ENCODE measurements around the gene SLF2. TPM values are rescaled to one million over a fixed set of nuclear protein-coding genes. Genes with fewer than 3 reads are reported as not detected.

SLF2 gene
- total RNA-seq, 2 experiments from 2014 or later, result 29.3 to 30.3 TPM

GRCh38 chr10:101008823-101009423 lies 96.2 kb downstream of the SLF2 start:
- no peak for DNase-seq
- H3K27me3 Mint-ChIP-seq (ENCODE audit: low read depth), result peaks cover 5% of the 10 kb centered on the region

GRCh38 chr10:101010329-101010728 lies 97.6 kb downstream of the SLF2 start:
- Mint-ChIP-seq H3K4me3 (no peak overlapping the region), H3K9me3 (no peaks in the 10 kb centered on the region), H3K36me3 (ENCODE audit: low read depth) (no peaks in the 10 kb centered on the region), H3K4me1 (ENCODE audit: low read depth) (peaks cover 12% of the 10 kb centered on the region), H3K27ac (no peak overlapping the region), H3K27me3 (ENCODE audit: low read depth) (peaks cover 14% of the 10 kb centered on the region)
- CTCF ChIA-PET, result interaction anchor here (1.5 kb wide), 1 partner anchor 19 kb away, joined by 3 read pairs; no protein-coding TSS in a partner anchor
- no peak for DNase-seq
- intact Hi-C loops (cut with micrococcal nuclease), result loop anchor here (5.0 kb wide), 3 partner anchors 43 to 268 kb away; partner anchors contain the start of gene SEMA4G

More at GRCh38 chr10:101008823-101009423, 96.2 kb downstream of the SLF2 start:
- no peaks in the 10 kb centered on the region for H3K9me3 Mint-ChIP-seq
- H3K27ac Mint-ChIP-seq, result no peak overlapping the region
- intact Hi-C loops (cut with micrococcal nuclease), result no loop called here
- H3K36me3 Mint-ChIP-seq (ENCODE audit: low read depth), result no peaks in the 10 kb centered on the region
- peaks cover 10% of the 10 kb centered on the region for H3K4me1 Mint-ChIP-seq (ENCODE audit: low read depth)
- CTCF ChIA-PET, result interaction anchor here (1.5 to 4.6 kb wide), 2 partner anchors 9 to 18 kb away, joined by 3 to 30 read pairs; no protein-coding TSS in a partner anchor
- H3K4me3 Mint-ChIP-seq, result no peak overlapping the region

- Mint-ChIP-seq H3K4me1 (ENCODE audit: low read depth) (peaks cover 12% of the 10 kb centered on the region), H3K27ac (no peak overlapping the region), H3K27me3 (ENCODE audit: low read depth) (peaks cover 21% of the 10 kb centered on the region), H3K9me3 (no peaks in the 10 kb centered on the region), H3K4me3 (no peak overlapping the region), H3K36me3 (ENCODE audit: low read depth) (no peaks in the 10 kb centered on the region)
- CTCF ChIA-PET, result interaction anchor here (0.9 to 1.9 kb wide), 7 partner anchors 8 to 39 kb away, joined by 3 to 11 read pairs (median 4); no protein-coding TSS in a partner anchor
- intact Hi-C loops (cut with micrococcal nuclease), result loop anchor here (5.0 kb wide), 3 partner anchors 44 to 269 kb away; partner anchors contain the start of gene SEMA4G
- DNase-seq, result no peak
Observed at GRCh38 chr10:101011517-101012423, 99.0 kb downstream of the SLF2 start.

- Mint-ChIP-seq H3K27me3 (ENCODE audit: low read depth) (peaks cover 29% of the 10 kb centered on the region), H3K4me3 (no peak overlapping the region), H3K36me3 (ENCODE audit: low read depth) (no peaks in the 10 kb centered on the region), H3K9me3 (no peaks in the 10 kb centered on the region), H3K27ac (no peak overlapping the region), H3K4me1 (ENCODE audit: low read depth) (peaks cover 12% of the 10 kb centered on the region)
- peak; percentile 85 for DNase-seq
- intact Hi-C loops (cut with micrococcal nuclease), result loop anchor here (5.0 kb wide), 3 partner anchors 45 to 270 kb away; partner anchors contain the start of gene SEMA4G
- CTCF ChIA-PET, result interaction anchor here (0.9 to 1.9 kb wide), 4 partner anchors 9 to 30 kb away, joined by 3 to 11 read pairs (median 5); no protein-coding TSS in a partner anchor
Observed at GRCh38 chr10:101012525-101013364, 100.0 kb downstream of the SLF2 start.

- peaks cover 35% of the 10 kb centered on the region for H3K27me3 Mint-ChIP-seq (ENCODE audit: low read depth)
- H3K4me3 Mint-ChIP-seq, result no peak overlapping the region
- CTCF ChIA-PET, result interaction anchor here (0.7 to 7.2 kb wide), 15 partner anchors 8 to 137 kb away, joined by 3 to 94 read pairs (median 7); partner anchors contain the start of genes LZTS2, PDZD7 and SFXN3
- no peaks in the 10 kb centered on the region for H3K9me3 Mint-ChIP-seq
- intact Hi-C loops (cut with micrococcal nuclease), result loop anchor here (5.0 kb wide), 3 partner anchors 46 to 271 kb away; partner anchors contain the start of gene SEMA4G
- no peaks in the 10 kb centered on the region for H3K36me3 Mint-ChIP-seq (ENCODE audit: low read depth)
- no peak for DNase-seq
- H3K4me1 Mint-ChIP-seq (ENCODE audit: low read depth), result peaks cover 13% of the 10 kb centered on the region
- H3K27ac Mint-ChIP-seq, result no peak overlapping the region
Observed at GRCh38 chr10:101013365-101013825, 100.6 kb downstream of the SLF2 start.

GRCh38 chr10:101014230-101014884 lies 101.6 kb downstream of the SLF2 start:
- peak; percentile 85 for DNase-seq
- CTCF ChIA-PET, result interaction anchor here (0.6 to 7.2 kb wide), 40 partner anchors 9 to 1615 kb away, joined by 3 to 94 read pairs (median 4); partner anchors contain the start of genes LZTS2, PDZD7 and SFXN3
- H3K9me3 Mint-ChIP-seq, result no peaks in the 10 kb centered on the region
- no peak overlapping the region for H3K27ac Mint-ChIP-seq
- H3K27me3 Mint-ChIP-seq (ENCODE audit: low read depth), result peaks cover 38% of the 10 kb centered on the region
- H3K4me1 Mint-ChIP-seq (ENCODE audit: low read depth), result peaks cover 16% of the 10 kb centered on the region
- intact Hi-C loops (cut with micrococcal nuclease), result loop anchor here (1.0 to 5.0 kb wide), 7 partner anchors 15 to 581 kb away; partner anchors contain the start of genes LZTS2 and SEMA4G
- no peaks in the 10 kb centered on the region for H3K36me3 Mint-ChIP-seq (ENCODE audit: low read depth)
- no peak overlapping the region for H3K4me3 Mint-ChIP-seq

Small RNAs within 50 kb of the gene (microRNA-seq; reads per million reads assigned to microRNA genes)
- not detected for gene MIR608 (ENCODE audit: borderline microRNAs expressed, borderline replicate concordance)

Other genes with a start within 250 kb of the SLF2 start
- not detected for gene PAX2, start 167.4 kb upstream of the SLF2 start, total RNA-seq
- under 1 TPM; 0.48 to 0.59 TPM for gene SEMA4G, start 56.5 kb downstream of the SLF2 start, total RNA-seq
- 10 to 100 TPM; 45.0 to 47.3 TPM for gene MRPL43, start 74.5 kb downstream of the SLF2 start, total RNA-seq
- gene TWNK, start 74.6 kb downstream of the SLF2 start, total RNA-seq, result 10 to 100 TPM; 10.4 to 11.4 TPM
- gene LZTS2, start 86.8 kb downstream of the SLF2 start, total RNA-seq, result 1 to 10 TPM; 8.3 to 8.9 TPM
- under 1 TPM; 0.37 to 0.62 TPM for gene PDZD7, start 118.2 kb downstream of the SLF2 start, total RNA-seq
- 10 to 100 TPM; 15.7 to 17.1 TPM for gene SFXN3, start 118.3 kb downstream of the SLF2 start, total RNA-seq
- under 1 TPM; 0.52 to 0.62 TPM for gene KAZALD1, start 149.0 kb downstream of the SLF2 start, total RNA-seq
- gene TLX1, start 218.3 kb downstream of the SLF2 start, total RNA-seq, result not detected